HEK293 (cell line): ENCODE results near the gene C2orf69.

Experiments used
- CTCF ChIA-PET: fragments of 350-600 bp; formaldehyde crosslinking; extraction: SDS; loops from one replicate; lab custom pipeline; 2021; ENCODE audit warnings: antibody characterized with exemption; lab: Yijun Ruan, JAX
- POLR2A ChIA-PET: fragments of 300-600 bp; formaldehyde crosslinking; extraction: SDS; loops from one replicate; lab custom pipeline; 2020; ENCODE audit warnings: antibody characterized with exemption, inconsistent platforms; lab: Yijun Ruan, JAX
- H3K27ac ChIP-seq: fragments of 200-500 bp; sonication (Bioruptor generic); 2 replicates; pipeline ENCODE4 v1.5.1; 2014; ENCODE audit warnings: low read depth, low read length, control low read depth, inconsistent platforms; ENCODE audit errors: extremely low read depth
- H3K36me3 ChIP-seq, 2 experiments: fragments of 200-500 bp in 1 of 2; sonication (Bioruptor generic) in 1 of 2; 1 replicate in 1 of 2; 2 replicates in 1 of 2; pipeline ENCODE4 v1.5.1; 2014 to 2017; ENCODE audit warnings: inconsistent platforms in 2 of 2, low read length in 2 of 2; ENCODE audit not compliant: control insufficient read depth in 2 of 2, insufficient read depth in 1 of 2
- H3K4me1 ChIP-seq: fragments of 200-500 bp; sonication (Bioruptor generic); 2 replicates; pipeline ENCODE4 v1.5.1; 2014; ENCODE audit warnings: mild to moderate bottlenecking, low read length, inconsistent platforms; ENCODE audit not compliant: control insufficient read depth, insufficient read depth
- H3K4me3 ChIP-seq: 2 replicates; pipeline ENCODE4 v1.5.1; 2011; ENCODE audit warnings: low read depth, mild to moderate bottlenecking, control low read depth, low read length, moderate library complexity
- H3K9me3 ChIP-seq: fragments of 200-500 bp; sonication (Bioruptor generic); 2 replicates; pipeline ENCODE4 v1.5.1; 2014; ENCODE audit warnings: low read depth, low read length, inconsistent platforms; ENCODE audit not compliant: control insufficient read depth, insufficient read depth
- BCL11A ChIP-seq: fragments of 450-650 bp; formaldehyde crosslinking; IDR thresholded peaks from 2 replicates; pipeline ENCODE4 v1.5.1; 2016; ENCODE audit warnings: low read depth, missing biosample characterization, missing genetic modification characterization
- KLF7 ChIP-seq: fragments of 450-650 bp; formaldehyde crosslinking; IDR thresholded peaks from 2 replicates; pipeline ENCODE4 v1.5.1; 2016; ENCODE audit warnings: missing biosample characterization, missing genetic modification characterization, borderline replicate concordance
- KLF8 ChIP-seq: fragments of 450-650 bp; formaldehyde crosslinking; IDR thresholded peaks from 2 replicates; pipeline ENCODE4 v1.5.1; 2016; ENCODE audit warnings: missing biosample characterization, missing genetic modification characterization
- REPIN1 ChIP-seq: fragments of 450-650 bp; formaldehyde crosslinking; IDR thresholded peaks from 2 replicates; pipeline ENCODE4 v1.5.1; 2017; ENCODE audit warnings: missing biosample characterization, missing genetic modification characterization, low read depth
- ZNF175 ChIP-seq: fragments of 450-650 bp; formaldehyde crosslinking; IDR thresholded peaks from 2 replicates; pipeline ENCODE4 v1.5.1; 2016; ENCODE audit warnings: missing biosample characterization, missing genetic modification characterization
- ZNF202 ChIP-seq: fragments of 450-650 bp; formaldehyde crosslinking; IDR thresholded peaks from 2 replicates; pipeline ENCODE4 v1.5.1; 2016; ENCODE audit warnings: missing biosample characterization, missing genetic modification characterization, borderline replicate concordance
- ZNF221 ChIP-seq: fragments of 450-650 bp; formaldehyde crosslinking; IDR thresholded peaks from 2 replicates; pipeline ENCODE4 v1.5.1; 2017; ENCODE audit warnings: missing biosample characterization, missing genetic modification characterization, borderline replicate concordance
- ZNF324 ChIP-seq: fragments of 450-650 bp; formaldehyde crosslinking; IDR thresholded peaks from 2 replicates; pipeline ENCODE4 v1.5.1; 2016; ENCODE audit warnings: missing biosample characterization, missing genetic modification characterization
- ZNF426 ChIP-seq: fragments of 450-650 bp; formaldehyde crosslinking; IDR thresholded peaks from 2 replicates; pipeline ENCODE4 v1.5.1; 2017; ENCODE audit warnings: missing biosample characterization, missing genetic modification characterization, mild to moderate bottlenecking, inconsistent platforms, moderate library complexity
- ZNF555 ChIP-seq: fragments of 450-650 bp; formaldehyde crosslinking; conservative IDR thresholded peaks from 2 replicates; pipeline ENCODE4 v1.5.1; 2017; ENCODE audit warnings: missing biosample characterization, mild to moderate bottlenecking, missing genetic modification characterization, inconsistent platforms
- ZNF596 ChIP-seq: fragments of 450-650 bp; IDR thresholded peaks from 2 replicates; pipeline ENCODE4 v1.5.0; 2018; ENCODE audit warnings: missing biosample characterization, mild to moderate bottlenecking, missing genetic modification characterization, moderate library complexity
- ZNF629 ChIP-seq: fragments of 450-650 bp; formaldehyde crosslinking; IDR thresholded peaks from 2 replicates; pipeline ENCODE4 v1.5.1; 2017; ENCODE audit warnings: missing biosample characterization, missing genetic modification characterization
- ZNF660 ChIP-seq: fragments of 450-650 bp; IDR thresholded peaks from 2 replicates; pipeline ENCODE4 v1.5.1; 2018; ENCODE audit warnings: missing biosample characterization, mild to moderate bottlenecking, missing genetic modification characterization
- ZNF677 ChIP-seq: fragments of 450-650 bp; IDR thresholded peaks from 2 replicates; pipeline ENCODE4 v1.5.0; 2018; ENCODE audit warnings: missing biosample characterization, mild to moderate bottlenecking, missing genetic modification characterization, moderate library complexity
- TF ChIP-seq, protein P1 (sequence below): fragments of 450-650 bp; formaldehyde crosslinking; IDR thresholded peaks from 2 replicates; pipeline ENCODE4 v1.5.1; 2016; ENCODE audit warnings: missing biosample characterization, missing genetic modification characterization
- TF ChIP-seq, protein P2 (sequence below): fragments of 450-650 bp; formaldehyde crosslinking; IDR thresholded peaks from 2 replicates; pipeline ENCODE4 v1.5.1; 2016; ENCODE audit warnings: missing biosample characterization, missing genetic modification characterization
- TF ChIP-seq, protein P3 (sequence below): fragments of 450-650 bp; formaldehyde crosslinking; IDR thresholded peaks from 2 replicates; pipeline ENCODE4 v1.5.1; 2017; ENCODE audit warnings: missing biosample characterization, missing genetic modification characterization
- TF ChIP-seq, protein P4 (sequence below): fragments of 450-650 bp; formaldehyde crosslinking; IDR thresholded peaks from 2 replicates; pipeline ENCODE4 v1.5.1; 2016; ENCODE audit warnings: missing biosample characterization, missing genetic modification characterization

Gene C2orf69

DNA sequence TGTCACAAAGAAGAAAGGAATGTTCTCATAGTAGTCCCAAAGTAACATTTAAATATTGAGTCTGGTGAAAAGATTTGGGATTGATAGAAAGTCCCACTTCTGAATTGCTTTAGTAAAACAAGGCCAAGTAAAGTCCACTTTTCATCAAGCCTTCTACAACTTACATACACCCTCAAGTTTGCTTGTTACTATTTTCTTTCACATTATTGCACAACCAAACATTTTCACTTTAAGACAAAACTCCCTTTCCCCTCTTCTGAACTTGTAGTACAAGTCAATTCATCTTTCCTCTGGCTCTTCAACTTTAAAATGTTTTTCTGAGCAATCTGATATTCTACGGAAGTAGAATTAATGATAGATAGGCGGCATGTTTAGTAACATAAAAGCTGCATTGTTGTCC, 55.3 kb downstream of the C2orf69 start:
- H3K27ac ChIP-seq, result no peak overlapping the region
- H3K4me3 ChIP-seq, result no peak overlapping the region
- ChIA-PET CTCF (interaction anchor here (1.0 to 1.4 kb wide), 3 partner anchors 14 to 738 kb away, joined by 3 to 7 read pairs (median 3); no protein-coding TSS in a partner anchor), POLR2A (no interaction called here)
- H3K36me3 ChIP-seq, result peaks cover 45 to 61% of the 10 kb centered on the region in 2 experiments
- no peaks in the 10 kb centered on the region for H3K4me1 ChIP-seq
- TF ChIP-seq ZNF629 (tag by site-specific recombination) (no peak), ZNF202 (no peak), ZNF677 (tag by site-specific recombination) (no peak), ZNF555 (tag by site-specific recombination) (no peak), ZNF324 (tag by site-specific recombination) (no peak), ZNF426 (tag by site-specific recombination) (no peak), BCL11A (tag by site-specific recombination) (no peak), ZNF221 (tag by site-specific recombination) (no peak), ZNF660 (no peak), REPIN1 (no peak)
- TF ChIP-seq, protein P1, sequence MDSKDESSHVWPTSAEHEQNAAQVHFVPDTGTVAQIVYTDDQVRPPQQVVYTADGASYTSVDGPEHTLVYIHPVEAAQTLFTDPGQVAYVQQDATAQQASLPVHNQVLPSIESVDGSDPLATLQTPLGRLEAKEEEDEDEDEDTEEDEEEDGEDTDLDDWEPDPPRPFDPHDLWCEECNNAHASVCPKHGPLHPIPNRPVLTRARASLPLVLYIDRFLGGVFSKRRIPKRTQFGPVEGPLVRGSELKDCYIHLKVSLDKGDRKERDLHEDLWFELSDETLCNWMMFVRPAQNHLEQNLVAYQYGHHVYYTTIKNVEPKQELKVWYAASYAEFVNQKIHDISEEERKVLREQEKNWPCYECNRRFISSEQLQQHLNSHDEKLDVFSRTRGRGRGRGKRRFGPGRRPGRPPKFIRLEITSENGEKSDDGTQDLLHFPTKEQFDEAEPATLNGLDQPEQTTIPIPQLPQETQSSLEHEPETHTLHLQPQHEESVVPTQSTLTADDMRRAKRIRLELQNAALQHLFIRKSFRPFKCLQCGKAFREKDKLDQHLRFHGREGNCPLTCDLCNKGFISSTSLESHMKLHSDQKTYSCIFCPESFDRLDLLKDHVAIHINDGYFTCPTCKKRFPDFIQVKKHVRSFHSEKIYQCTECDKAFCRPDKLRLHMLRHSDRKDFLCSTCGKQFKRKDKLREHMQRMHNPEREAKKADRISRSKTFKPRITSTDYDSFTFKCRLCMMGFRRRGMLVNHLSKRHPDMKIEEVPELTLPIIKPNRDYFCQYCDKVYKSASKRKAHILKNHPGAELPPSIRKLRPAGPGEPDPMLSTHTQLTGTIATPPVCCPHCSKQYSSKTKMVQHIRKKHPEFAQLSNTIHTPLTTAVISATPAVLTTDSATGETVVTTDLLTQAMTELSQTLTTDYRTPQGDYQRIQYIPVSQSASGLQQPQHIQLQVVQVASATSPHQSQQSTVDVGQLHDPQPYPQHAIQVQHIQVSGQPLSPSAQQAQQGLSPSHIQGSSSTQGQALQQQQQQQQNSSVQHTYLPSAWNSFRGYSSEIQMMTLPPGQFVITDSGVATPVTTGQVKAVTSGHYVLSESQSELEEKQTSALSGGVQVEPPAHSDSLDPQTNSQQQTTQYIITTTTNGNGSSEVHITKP (tag by site-specific recombination), result no peak
- TF ChIP-seq, protein P2, sequence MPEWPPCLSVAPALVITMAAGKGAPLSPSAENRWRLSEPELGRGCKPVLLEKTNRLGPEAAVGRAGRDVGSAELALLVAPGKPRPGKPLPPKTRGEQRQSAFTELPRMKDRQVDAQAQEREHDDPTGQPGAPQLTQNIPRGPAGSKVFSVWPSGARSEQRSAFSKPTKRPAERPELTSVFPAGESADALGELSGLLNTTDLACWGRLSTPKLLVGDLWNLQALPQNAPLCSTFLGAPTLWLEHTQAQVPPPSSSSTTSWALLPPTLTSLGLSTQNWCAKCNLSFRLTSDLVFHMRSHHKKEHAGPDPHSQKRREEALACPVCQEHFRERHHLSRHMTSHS (tag by site-specific recombination), result no peak
- no peaks in the 10 kb centered on the region for H3K9me3 ChIP-seq

DNA sequence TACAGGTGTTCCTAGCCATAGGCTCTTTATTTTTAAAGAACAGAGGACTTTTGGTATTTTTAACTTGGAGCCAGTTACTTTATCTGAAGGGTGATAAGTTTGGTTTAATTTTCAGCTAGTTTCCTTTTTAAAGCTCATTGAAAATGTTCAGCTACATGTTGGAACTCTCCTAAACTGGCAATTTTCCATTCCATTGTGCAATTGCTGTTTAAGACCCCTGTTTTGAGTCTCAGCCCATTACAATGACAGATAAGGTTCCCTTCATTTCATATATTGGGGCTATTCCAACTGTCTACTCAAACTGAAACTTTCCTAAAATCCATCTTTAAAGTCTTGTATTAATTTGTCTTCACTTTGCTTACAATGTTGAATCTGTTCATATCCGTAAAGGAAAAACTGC, 55.9 kb downstream of the C2orf69 start:
- CTCF ChIA-PET, result interaction anchor here (0.6 to 1.3 kb wide), 3 partner anchors 13 to 738 kb away, joined by 3 read pairs; no protein-coding TSS in a partner anchor

More for the DNA sequence above, 55.9 kb downstream of the C2orf69 start:
- POLR2A ChIA-PET, result no interaction called here
- Histone ChIP-seq H3K4me3 (no peak overlapping the region), H3K36me3 (peaks cover 40 to 56% of the 10 kb centered on the region in 2 experiments), H3K27ac (no peak overlapping the region), H3K4me1 (no peaks in the 10 kb centered on the region), H3K9me3 (no peaks in the 10 kb centered on the region)
- TF ChIP-seq ZNF596 (tag by site-specific recombination), result no peak
- TF ChIP-seq ZNF175 (tag by site-specific recombination), result no peak
- TF ChIP-seq, protein P3, sequence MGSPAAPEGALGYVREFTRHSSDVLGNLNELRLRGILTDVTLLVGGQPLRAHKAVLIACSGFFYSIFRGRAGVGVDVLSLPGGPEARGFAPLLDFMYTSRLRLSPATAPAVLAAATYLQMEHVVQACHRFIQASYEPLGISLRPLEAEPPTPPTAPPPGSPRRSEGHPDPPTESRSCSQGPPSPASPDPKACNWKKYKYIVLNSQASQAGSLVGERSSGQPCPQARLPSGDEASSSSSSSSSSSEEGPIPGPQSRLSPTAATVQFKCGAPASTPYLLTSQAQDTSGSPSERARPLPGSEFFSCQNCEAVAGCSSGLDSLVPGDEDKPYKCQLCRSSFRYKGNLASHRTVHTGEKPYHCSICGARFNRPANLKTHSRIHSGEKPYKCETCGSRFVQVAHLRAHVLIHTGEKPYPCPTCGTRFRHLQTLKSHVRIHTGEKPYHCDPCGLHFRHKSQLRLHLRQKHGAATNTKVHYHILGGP (tag by site-specific recombination), result no peak
- TF ChIP-seq, protein P4, sequence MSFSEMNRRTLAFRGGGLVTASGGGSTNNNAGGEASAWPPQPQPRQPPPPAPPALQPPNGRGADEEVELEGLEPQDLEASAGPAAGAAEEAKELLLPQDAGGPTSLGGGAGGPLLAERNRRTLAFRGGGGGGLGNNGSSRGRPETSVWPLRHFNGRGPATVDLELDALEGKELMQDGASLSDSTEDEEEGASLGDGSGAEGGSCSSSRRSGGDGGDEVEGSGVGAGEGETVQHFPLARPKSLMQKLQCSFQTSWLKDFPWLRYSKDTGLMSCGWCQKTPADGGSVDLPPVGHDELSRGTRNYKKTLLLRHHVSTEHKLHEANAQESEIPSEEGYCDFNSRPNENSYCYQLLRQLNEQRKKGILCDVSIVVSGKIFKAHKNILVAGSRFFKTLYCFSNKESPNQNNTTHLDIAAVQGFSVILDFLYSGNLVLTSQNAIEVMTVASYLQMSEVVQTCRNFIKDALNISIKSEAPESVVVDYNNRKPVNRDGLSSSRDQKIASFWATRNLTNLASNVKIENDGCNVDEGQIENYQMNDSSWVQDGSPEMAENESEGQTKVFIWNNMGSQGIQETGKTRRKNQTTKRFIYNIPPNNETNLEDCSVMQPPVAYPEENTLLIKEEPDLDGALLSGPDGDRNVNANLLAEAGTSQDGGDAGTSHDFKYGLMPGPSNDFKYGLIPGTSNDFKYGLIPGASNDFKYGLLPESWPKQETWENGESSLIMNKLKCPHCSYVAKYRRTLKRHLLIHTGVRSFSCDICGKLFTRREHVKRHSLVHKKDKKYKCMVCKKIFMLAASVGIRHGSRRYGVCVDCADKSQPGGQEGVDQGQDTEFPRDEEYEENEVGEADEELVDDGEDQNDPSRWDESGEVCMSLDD (tag by site-specific recombination), result no peak
- TF ChIP-seq KLF8 (tag by site-specific recombination), result no peak
- TF ChIP-seq KLF7 (tag by site-specific recombination), result no peak
